CD14-positive monocyte (primary cell): ENCODE measurements around the gene CCDC138. TPM values are rescaled to one million over a fixed set of nuclear protein-coding genes. Genes with fewer than 3 reads are reported as not detected.

ENCODE experiments used
- DNase-seq, 3 donors: peaks; one replicate each; pipeline ENCODE4 v3.0.0-alpha.2; 2011 to 2022
- H2AFZ ChIP-seq: 2 replicates; pipeline ENCODE4 v1.6.0; 2012; ENCODE audit warnings: mild to moderate bottlenecking, low read depth, low read length, inconsistent platforms; ENCODE audit not compliant: insufficient read depth, poor library complexity, severe bottlenecking
- H3K27ac ChIP-seq, 2 donors: 1 replicate in 1 of 2; 2 replicates in 1 of 2; pipeline ENCODE4 v1.5.1; 2012 to 2013; ENCODE audit warnings: low read length in 2 of 2, control low read depth in 1 of 2, inconsistent platforms in 1 of 2, low read depth in 1 of 2, mild to moderate bottlenecking in 1 of 2
- H3K27me3 ChIP-seq, 2 donors: one replicate each; pipeline versions ENCODE4 v1.6.0 to v1.6.1; 2011 to 2013; ENCODE audit warnings: low read length in 2 of 2; ENCODE audit not compliant: control insufficient read depth in 2 of 2, insufficient read depth in 2 of 2
- H3K36me3 ChIP-seq, 2 donors: replicated peaks in 1 of 2; 1 replicate in 1 of 2; 2 replicates in 1 of 2; pipeline versions ENCODE4 v1.5.1 to v1.6.1; 2012 to 2013; ENCODE audit warnings: low read length in 2 of 2, control low read depth in 1 of 2, inconsistent platforms in 1 of 2, mild to moderate bottlenecking in 1 of 2; ENCODE audit not compliant: insufficient read depth in 2 of 2, control insufficient read depth in 1 of 2
- H3K4me1 ChIP-seq, 2 donors: 1 replicate in 1 of 2; 2 replicates in 1 of 2; pipeline versions ENCODE4 v1.5.1 to v1.6.1; 2012 to 2013; ENCODE audit warnings: low read length in 2 of 2, control low read depth in 1 of 2, inconsistent platforms in 1 of 2, mild to moderate bottlenecking in 1 of 2, moderate library complexity in 1 of 2; ENCODE audit not compliant: insufficient read depth in 2 of 2, control insufficient read depth in 1 of 2
- H3K4me2 ChIP-seq: replicated peaks from 2 replicates; pipeline ENCODE3; 2012; ENCODE audit warnings: low read length, moderate library complexity, mild to moderate bottlenecking; ENCODE audit not compliant: poor library complexity, severe bottlenecking; ENCODE audit errors: extremely low read depth
- H3K4me3 ChIP-seq, 3 experiments: fragments of 200-600 bp in 1 of 3; sonication (generic) in 1 of 3; replicated peaks in 1 of 3; 1 replicate in 2 of 3; 2 replicates in 1 of 3; pipeline ENCODE4 v1.5.1; 2011 to 2013; ENCODE audit warnings: low read length in 3 of 3, mild to moderate bottlenecking in 3 of 3, control low read depth in 2 of 3, low read depth in 2 of 3, inconsistent platforms in 1 of 3, moderate library complexity in 1 of 3
- H3K79me2 ChIP-seq: 2 replicates; pipeline ENCODE4 v1.6.0; 2012; ENCODE audit warnings: mild to moderate bottlenecking, control low read depth, inconsistent platforms, low read length, moderate library complexity; ENCODE audit not compliant: insufficient read depth
- H3K9ac ChIP-seq: 2 replicates; pipeline ENCODE4 v1.6.0; 2017; ENCODE audit warnings: low read length, mild to moderate bottlenecking; ENCODE audit not compliant: insufficient read depth, poor library complexity, severe bottlenecking
- H3K9me3 ChIP-seq, 2 donors: replicated peaks in 1 of 2; 1 replicate in 1 of 2; 2 replicates in 1 of 2; pipeline versions ENCODE4 v1.5.1 to v1.6.1; 2012 to 2013; ENCODE audit warnings: low read length in 2 of 2, control low read depth in 1 of 2; ENCODE audit not compliant: control insufficient read depth in 1 of 2, insufficient read depth in 1 of 2
- H4K20me1 ChIP-seq: 2 replicates; pipeline ENCODE4 v1.6.0; 2012; ENCODE audit warnings: mild to moderate bottlenecking, low read length, control low read depth, moderate library complexity; ENCODE audit not compliant: insufficient read depth
- H3K27ac Mint-ChIP-seq, 7 donors: one replicate each; pipeline ENCODE4 v1.8.0; 2020; ENCODE audit warnings: mild to moderate bottlenecking in 7 of 7, mixed read lengths in 7 of 7, moderate library complexity in 6 of 7, inconsistent platforms in 2 of 7
- H3K27me3 Mint-ChIP-seq, 3 donors: one replicate each; pipeline ENCODE4 v1.8.0; 2021 to 2022; ENCODE audit warnings: low read depth in 3 of 3, mild to moderate bottlenecking in 3 of 3, mixed read lengths in 3 of 3, moderate library complexity in 3 of 3, inconsistent platforms in 1 of 3
- H3K36me3 Mint-ChIP-seq, 2 donors: one replicate each; pipeline ENCODE4 v1.8.0; 2020; ENCODE audit warnings: mixed read lengths in 2 of 2, inconsistent platforms in 1 of 2, mild to moderate bottlenecking in 1 of 2
- H3K4me1 Mint-ChIP-seq: one replicate; pipeline ENCODE4 v1.8.0; 2020; ENCODE audit warnings: mild to moderate bottlenecking, mixed read lengths
- H3K4me3 Mint-ChIP-seq, 2 donors: one replicate each; pipeline ENCODE4 v1.8.0; 2020; ENCODE audit warnings: mild to moderate bottlenecking in 2 of 2, mixed read lengths in 2 of 2, moderate library complexity in 1 of 2
- H3K9me3 Mint-ChIP-seq, 7 donors: one replicate each; pipeline ENCODE4 v1.8.0; 2020 to 2022; ENCODE audit warnings: mixed read lengths in 7 of 7, mild to moderate bottlenecking in 6 of 7, moderate library complexity in 6 of 7, inconsistent platforms in 2 of 7
- CTCF ChIP-seq: fragments of 200-600 bp; IDR thresholded peaks from one replicate; pipeline ENCODE4 v1.8.0; 2022; ENCODE audit warnings: antibody characterized with exemption, mild to moderate bottlenecking
- WGBS: methylation state at CpG from one replicate; pipeline ENCODE4 v1.1.5; 2013; ENCODE audit warnings: missing lambda C conversion rate; ENCODE audit not compliant: insufficient coverage; 5-methylcytosine and 5-hydroxymethylcytosine counted together
- intact Hi-C, 2 donors: fragments of 100-400 bp; cut with micrococcal nuclease; formaldehyde crosslinking; loops; one replicate each; pipeline versions ENCODE4 v1.15.0 to v1.15.1; 2023
- polyA plus RNA-seq, 3 donors: library from polyadenylated mRNA; depleted of rRNA in 1 of 3; unstranded in 2 of 3; stranded (reverse) in 1 of 3; fragments of 300-500 nt in 2 of 3; fragments of >200 nt in 1 of 3; fragmentation: Illumina TruSeq in 2 of 3; gene quantifications; 1 replicate in 2 of 3; 2 replicates in 1 of 3; pipeline ENCODE4 v1.2.3, GENCODE V29; 2012 to 2021

The CCDC138 gene
- polyA plus RNA-seq, 3 donors: 0.54 to 0.72 (median 0.67) TPM

GRCh38 chr2:108895188-108895587 lies 108.6 kb downstream of the CCDC138 start:
- Histone ChIP-seq H2AFZ (no peak overlapping the region), H3K36me3 (no peaks in the 10 kb centered on the region), H3K4me1 (no peaks in the 10 kb centered on the region), H4K20me1 (no peaks in the 10 kb centered on the region), H3K4me3 (no peak overlapping the region), H3K9ac (no peak overlapping the region), H3K27me3 (no peaks in the 10 kb centered on the region), H3K9me3 (peaks cover 14 to 27% of the 10 kb centered on the region in 2 donors), H3K4me2 (no peak overlapping the region), H3K27ac (no peak overlapping the region), H3K79me2 (no peaks in the 10 kb centered on the region)
- Mint-ChIP-seq H3K27ac (no peak overlapping the region), H3K9me3 (peaks cover 11 to 26% (median 15%) of the 10 kb centered on the region in 7 donors), H3K4me3 (no peak overlapping the region), H3K27me3 (peaks cover 0 to 4% (median 3%) of the 10 kb centered on the region in 3 donors), H3K4me1 (no peaks in the 10 kb centered on the region), H3K36me3 (no peaks in the 10 kb centered on the region)
- no CpG with 5 or more reads among the region's 2 CpGs for WGBS
- TF ChIP-seq CTCF: no peak
- no peak for DNase-seq
- intact Hi-C loops: no loop called here

- TF ChIP-seq CTCF: no peak
- intact Hi-C loops: no loop called here
- no peak overlapping the region for H3K4me2 ChIP-seq
- H3K4me3 ChIP-seq: no peak overlapping the region
- Mint-ChIP-seq H3K9me3 (peaks cover 3 to 22% (median 11%) of the 10 kb centered on the region in 7 donors), H3K27ac (no peak overlapping the region), H3K36me3 (no peaks in the 10 kb centered on the region), H3K4me1 (no peaks in the 10 kb centered on the region), H3K4me3 (no peak overlapping the region), H3K27me3 (peaks cover under 1 to 4% (median 1%) of the 10 kb centered on the region in 3 donors)
- H3K27ac ChIP-seq: no peak overlapping the region
- WGBS: 94% methylated on average over 12 of the region's 13 CpGs
- H3K79me2 ChIP-seq: no peaks in the 10 kb centered on the region
- DNase-seq: no peak
- no peaks in the 10 kb centered on the region for H3K4me1 ChIP-seq
- H2AFZ ChIP-seq: no peak overlapping the region
- H3K9ac ChIP-seq: no peak overlapping the region
- H3K9me3 ChIP-seq: peaks cover 4 to 21% of the 10 kb centered on the region in 2 donors
- H4K20me1 ChIP-seq: no peaks in the 10 kb centered on the region
- no peaks in the 10 kb centered on the region for H3K36me3 ChIP-seq
- no peaks in the 10 kb centered on the region for H3K27me3 ChIP-seq
Observed at GRCh38 chr2:108896741-108897140, 110.2 kb downstream of the CCDC138 start.
